Stromal cell of bone marrow (primary cell): Measurements from ENCODE around the gene RASL11B.

ENCODE experiments used
- DNase-seq: peaks from one replicate; pipeline ENCODE4 v3.0.0-alpha.2; 2012; ENCODE audit warnings: low read depth

The RASL11B gene

DNA sequence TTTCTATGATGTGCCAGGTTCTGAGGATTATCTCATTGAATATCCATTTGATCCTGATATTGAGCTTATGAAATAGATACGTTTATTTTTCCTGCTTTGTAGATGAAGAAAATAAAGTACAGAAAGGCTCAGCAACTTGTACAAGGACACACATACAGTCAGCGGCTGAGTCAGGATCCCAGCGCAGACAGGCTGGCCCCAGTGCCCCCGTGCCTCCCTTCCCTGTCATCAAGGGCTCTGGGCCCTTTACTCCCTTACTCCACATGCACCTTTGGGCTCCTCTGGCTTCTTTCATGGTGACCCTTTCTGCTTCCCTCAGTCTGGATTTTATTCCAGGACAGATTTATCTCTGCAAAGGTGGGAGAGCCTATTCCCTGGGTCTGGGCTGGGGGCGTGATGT is 12.8 kb downstream of the RASL11B start:
- DNase-seq = no peak

DNA sequence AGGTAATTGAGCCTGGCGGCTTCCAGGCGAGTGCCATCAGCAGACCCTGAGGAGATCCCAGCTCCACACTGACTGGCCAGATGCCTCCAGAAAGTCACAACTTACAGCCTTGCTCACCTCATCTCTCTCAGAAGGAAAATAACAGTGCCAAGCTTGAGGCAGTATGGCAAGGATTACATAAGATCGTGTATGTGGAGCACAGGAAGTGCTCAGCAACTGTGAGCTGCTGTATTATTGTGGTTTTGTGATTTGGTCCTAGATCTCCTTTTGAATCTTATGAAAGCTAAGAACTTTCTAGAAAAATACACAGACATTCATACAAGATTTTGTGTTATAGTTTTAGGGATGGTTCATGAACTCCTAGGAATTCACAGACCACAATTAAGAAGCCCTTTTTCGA is 14.0 kb downstream of the RASL11B start:
- no peak for DNase-seq

DNA sequence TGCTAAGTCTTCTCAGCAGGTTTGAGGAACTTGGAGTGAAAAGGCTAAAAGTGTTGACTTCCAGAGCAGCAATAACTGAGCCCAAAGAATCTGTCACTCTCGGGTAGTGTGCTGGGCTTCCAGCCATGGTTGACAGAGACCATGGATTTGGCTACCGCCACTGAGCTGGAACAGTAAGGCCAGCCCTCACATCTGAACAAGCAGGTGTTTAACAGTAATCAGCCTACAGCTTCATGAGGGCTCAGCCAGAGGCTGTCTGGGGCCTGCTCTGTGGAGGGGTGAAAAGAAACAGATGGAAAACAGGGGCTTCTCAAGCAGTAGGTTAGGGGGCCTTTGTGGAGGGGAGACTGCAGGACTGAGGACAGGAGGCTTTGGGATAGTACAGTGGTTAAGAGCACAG is 14.9 kb downstream of the RASL11B start:
- DNase-seq = no peak

DNA sequence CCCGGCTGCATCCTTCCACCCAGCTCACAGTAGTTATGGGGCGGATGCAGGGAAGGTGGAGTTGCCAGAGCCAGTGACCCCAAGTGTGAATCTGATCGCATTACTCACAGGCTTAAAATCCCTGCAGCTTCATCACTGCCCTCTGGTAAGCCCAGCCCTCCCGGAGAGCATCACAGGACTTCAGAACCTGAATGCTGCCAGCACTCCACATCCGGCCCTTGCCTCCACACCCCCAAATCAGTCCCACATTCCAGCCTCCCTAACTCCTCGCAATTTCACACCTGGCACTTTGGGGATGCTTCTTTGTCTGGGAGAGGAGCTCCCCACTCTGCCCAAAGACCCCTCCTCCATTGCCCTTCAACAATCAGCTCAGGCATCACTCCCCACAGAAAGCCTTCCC is 15.6 kb downstream of the RASL11B start:
- DNase-seq = no peak

DNA sequence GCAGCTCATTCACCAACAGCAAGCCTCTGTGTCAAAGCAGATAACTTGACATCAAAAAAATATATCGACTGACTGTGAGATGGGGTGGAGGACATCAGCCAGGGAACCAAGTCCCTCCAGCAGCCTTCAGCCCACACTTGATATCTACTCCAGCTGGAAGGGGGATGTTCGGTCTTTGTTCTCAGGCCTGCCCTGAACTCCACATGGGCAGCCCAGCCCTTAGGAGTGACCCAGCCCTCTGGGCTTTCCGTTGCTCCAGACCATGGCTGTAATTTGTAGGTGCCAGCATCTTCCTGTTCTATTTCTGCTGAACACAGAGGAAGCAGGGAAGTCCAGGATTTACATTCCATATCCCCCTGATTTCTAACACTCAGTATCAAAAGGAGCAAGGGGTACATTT is 17.4 kb downstream of the RASL11B start:
- DNase-seq = no peak

DNA sequence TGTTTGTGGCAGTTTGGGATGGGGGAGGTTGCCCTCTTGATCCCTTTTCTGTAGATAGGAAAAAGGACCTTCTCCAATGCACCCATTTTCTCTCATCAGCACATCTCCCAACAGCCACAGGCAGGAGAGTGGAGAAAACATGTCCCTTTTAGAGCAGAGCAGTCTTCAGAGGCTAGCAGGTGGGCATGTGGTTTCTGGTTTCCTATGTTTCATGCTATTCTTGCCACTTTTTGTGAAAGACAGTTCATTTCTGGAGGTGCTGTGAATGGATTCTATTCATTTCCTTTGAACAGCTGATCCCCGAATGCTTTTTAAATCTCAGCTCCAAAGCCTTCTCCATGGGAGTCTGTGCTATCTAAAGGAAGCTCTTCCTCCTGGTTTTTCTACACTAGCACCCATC is 18.9 kb downstream of the RASL11B start:
- DNase-seq = no peak

DNA sequence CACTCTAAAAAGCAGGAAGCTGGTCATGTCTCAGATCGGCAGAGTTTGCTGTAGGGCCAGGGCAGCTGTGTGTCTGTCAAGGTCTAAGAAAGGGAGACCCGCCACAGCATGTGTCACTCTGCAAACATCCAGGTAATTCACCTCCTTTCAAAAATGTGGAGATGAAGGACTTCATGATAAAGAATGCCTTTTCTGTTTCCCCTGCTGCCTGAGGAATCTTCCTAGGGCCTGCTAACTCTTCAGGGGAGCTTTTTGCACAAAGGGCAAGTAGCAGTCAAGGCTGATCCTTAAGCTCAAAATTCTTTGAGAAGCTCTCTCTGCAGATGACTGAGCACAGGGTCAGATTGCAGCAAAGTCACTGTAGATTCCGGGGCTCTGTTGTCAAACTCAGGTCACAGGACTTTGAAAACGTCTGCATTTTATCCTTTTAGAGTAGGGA is 21.1 kb downstream of the RASL11B start:
- no peak for DNase-seq

DNA sequence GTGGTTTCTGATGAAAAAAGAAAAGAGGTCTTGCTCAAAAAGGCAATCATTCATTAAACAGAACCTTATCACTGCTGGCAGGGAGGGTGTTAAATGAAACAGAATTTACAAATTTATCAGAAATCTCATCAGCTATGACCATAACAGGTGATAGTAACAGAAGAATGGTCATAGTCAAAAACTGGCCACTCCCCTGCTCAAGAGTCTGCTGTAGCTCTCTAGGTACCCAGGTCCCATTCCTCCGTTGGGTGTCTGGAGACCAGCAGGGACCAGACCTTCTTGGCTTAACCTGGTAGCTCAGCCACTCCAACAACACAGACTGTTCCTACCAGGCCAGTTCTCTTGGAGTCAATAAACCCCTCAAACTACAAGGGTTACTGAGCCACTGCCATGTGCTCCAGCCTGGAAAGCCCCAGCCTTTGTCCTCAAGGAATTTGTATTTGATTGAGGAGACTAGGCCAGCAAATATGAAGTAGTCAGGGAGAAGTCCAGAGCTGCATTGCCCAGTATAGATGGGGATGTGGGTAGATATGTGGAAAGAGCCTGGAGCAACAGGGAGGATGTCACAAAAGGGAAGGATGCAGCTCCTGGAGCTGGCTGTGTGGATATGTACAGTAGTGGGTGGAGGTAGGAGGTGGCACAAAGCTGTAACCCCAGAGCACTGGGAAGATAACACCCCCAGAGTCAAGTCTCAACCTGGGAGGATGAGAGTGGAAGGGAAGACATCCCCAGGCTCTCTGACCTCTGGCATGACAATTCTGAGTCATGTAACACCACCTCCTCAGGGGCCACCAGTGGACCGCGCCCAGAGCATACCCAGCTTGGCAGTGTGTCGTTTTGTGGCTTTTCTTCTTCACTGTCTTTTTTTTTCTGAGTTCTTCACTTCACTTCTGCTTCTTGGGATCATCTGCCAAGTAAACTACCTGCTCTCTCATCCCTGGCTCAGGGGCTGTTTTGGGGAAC is 21.9 kb downstream of the RASL11B start:
- DNase-seq = no peak

DNA sequence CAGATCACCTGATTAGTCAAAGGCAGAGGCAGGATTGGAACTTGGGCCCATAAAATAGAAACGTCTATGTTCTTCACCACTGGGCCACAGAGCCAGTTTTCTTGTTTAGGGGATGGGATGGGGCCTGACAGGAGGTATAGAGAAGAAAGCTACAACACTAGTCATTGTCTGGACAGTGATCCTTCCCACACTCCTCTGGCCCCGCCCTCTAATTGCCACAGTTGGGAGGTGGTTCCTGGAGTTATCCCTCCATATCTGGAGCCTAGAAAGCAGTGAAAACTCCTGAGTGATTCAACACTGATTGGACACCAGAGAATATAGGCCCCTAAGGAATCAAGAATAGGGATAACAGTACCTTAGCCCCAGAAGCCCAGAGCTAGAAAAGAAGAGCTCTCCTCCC is 22.9 kb downstream of the RASL11B start:
- DNase-seq = no peak

DNA sequence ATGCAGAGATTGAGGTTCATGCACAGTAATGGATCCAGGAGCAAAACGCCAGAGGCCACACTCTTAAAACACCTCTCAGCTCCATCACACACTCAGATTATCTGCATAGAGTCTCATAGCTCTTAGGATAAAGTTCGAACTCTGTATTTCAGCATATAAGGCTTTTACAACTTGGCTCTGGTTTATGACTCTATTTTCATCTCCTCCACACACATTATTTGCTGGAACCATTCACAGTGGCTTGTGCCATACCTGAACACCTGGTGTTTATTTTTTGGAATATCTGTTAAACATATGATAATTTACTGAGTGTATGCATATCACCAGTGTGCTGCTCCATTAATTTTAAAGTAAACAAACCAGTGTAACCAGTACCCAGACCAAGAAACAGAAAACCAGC is 27.2 kb downstream of the RASL11B start:
- DNase-seq = no peak

DNA sequence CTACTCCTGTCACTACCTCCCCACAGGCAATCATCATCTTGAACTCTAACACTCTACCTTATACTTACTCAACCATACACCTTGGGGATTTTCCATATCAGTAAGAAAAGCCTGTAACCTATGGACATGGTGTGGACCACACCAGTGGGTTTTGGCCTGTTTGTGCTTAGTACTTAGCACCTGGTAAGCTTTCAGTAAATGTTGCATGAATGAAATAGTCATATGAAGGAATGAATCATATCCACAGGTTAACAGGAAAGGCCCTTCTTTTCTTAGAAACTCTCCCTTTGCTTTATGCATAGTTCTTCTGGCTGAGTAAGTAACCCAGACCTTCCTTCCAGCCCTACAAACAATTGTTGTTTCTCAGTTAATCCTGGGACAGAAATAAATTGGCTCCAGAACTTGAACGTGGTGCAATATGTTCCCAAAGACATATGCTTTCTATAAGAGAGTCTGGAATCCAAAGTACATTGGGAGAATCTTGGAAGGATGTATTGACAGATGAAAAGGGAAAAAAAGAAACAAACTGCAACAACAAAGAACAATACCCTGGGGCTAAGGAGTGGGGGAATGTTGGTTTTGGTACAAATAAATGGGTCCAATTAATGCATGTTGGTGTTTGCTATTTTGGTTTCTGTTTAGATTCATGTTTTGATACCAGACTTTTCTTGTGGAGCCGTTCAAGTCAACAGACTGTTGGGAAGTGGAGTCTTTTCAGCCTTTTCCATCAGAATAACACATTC is 27.8 kb downstream of the RASL11B start:
- no peak for DNase-seq

DNA sequence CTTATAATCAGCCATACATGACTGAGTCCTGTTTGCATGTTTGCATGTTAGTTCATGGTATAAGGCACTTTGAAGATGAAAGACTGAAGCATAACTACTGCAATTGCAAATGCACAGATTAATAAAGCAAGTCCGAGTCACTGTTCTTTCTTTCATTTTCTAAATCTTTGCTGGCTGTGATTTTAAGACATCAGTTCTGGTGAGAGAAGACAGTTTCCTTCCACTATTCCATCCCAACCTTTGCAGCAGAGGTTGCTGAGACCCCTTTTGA is 28.3 kb downstream of the RASL11B start:
- no peak for DNase-seq

DNA sequence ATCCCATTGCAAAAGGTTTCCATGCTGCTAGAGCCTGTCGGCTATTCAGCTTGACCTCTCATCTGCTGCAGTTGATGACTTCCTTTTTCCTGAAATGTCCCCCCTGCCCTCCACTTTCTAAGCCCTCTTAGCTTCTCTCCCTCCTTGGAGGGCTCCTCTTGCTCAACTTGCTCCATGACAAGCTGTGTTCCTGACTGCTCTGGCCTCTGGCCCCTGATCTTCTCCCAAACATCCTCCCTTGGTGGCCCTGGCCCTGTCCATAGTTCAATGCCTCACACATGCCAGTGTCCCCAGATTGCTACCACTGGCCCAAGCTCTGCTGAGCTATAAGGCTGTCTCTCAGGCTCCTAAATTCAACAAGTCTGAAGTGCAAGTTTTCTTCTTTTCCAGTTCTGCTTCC is 29.6 kb downstream of the RASL11B start:
- DNase-seq = no peak

DNA sequence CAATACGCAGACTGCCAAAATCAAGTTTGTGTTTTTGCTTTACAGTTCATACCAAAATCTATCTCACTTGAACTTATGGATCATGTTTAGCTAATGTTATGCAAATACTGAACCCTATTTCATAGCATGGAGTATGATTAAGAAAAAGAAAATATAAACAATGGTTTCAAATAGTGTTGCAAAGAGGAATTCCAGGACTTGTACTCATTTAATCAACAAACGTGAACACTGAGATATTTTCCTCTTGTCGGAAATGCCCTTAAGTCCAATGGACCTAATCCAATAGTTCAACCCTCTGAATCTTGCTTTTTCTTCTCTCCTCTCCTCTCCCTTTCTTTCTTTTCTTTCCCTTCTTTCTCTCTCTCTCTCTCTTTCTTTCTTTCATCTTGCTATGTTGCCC is 30.8 kb downstream of the RASL11B start:
- DNase-seq = no peak

DNA sequence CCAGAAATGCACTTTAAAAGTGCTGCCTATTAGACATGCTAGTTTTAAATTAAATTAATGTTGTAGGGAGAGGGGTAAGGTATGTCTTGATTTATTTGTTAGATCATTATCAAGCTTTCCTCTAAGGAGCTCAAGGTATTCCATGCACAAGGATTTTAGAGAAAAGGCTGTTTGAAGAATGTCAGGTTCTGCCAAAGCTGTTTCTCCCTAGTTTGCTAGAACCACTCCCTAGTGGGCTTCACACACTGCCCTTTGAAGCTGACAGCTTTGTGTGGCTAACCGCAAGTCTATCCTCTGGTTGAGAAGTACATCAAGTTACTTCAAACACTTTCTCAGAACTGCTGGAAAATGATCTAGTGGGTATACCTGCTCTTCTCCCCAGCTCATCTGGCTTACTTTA is 32.3 kb downstream of the RASL11B start:
- no peak for DNase-seq

DNA sequence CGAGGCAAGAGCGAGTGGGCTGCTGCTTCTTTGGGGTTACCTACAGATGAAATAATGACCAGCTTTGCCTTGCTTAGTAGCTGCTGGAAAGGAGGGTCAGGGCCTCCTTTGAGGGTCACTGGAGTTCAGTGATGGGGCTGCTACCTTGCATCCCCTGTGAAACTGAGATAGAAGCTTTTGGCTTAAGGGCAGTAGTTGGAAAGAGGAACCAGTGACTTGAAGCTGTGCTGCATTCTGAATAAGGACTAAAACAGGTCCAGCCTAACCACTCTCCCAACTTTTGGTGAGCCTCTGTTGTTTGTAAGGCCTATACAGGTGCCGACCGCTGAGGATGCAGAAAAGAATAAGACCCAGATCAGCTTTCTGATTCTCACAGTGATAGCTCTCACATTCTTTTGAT is 41.2 kb downstream of the RASL11B start:
- DNase-seq = no peak

DNA sequence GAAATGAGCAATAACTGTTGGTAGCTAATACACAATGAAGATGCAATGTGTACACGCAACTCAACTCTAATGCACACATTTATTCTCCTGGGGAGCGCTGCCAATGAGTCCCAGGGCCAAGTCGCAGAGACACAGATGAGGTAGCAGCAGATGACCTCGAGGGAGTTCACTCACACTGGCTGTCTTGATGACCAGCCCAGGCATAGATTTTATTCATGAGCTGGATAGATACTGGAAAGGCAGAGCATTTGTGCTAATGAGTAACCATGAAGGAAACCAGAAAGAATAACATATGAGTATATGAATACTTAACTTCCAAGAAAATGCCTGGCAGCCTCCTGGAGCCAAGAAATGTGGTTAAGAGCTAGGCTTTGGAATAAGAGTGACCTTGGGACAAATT is 42.3 kb downstream of the RASL11B start:
- DNase-seq = peak; percentile 58

DNA sequence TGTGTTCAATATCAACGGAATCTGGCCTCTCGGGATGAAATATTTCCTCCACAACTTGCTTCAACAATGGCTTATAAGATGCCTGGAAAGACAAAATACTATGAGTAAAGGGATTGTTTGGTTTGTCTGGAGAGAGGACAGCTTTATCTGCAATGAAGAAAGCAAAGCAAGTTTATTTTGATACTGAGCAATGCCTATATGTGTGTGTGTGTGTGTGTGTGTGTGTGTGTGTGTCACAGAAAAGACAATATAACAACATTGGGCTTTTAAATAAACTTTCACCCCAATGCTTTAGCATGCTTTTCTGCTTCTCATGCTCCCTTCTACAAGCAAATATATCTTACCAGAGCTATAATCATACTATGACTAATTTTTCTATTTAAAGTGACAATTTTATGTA is 45.4 kb downstream of the RASL11B start:
- DNase-seq = no peak

DNA sequence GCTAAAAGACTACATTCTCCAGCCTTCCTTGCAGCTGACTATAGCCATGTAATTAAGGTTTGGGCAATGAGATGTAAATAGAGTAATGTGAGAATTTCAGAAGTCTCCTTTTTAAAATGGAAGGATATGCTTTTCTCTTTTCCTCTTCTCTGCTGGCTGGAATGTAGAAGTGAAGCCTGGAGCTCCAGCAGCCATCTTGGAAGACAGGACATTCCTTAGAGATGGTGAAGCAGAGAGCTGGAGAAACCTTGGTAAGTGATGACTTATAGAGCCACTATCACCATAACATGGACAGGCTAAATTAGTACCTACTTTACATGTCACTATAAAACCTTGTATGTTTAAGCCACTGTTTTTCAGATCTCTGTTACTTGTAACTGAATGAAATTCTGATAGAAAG is 48.0 kb downstream of the RASL11B start:
- no peak for DNase-seq

DNA sequence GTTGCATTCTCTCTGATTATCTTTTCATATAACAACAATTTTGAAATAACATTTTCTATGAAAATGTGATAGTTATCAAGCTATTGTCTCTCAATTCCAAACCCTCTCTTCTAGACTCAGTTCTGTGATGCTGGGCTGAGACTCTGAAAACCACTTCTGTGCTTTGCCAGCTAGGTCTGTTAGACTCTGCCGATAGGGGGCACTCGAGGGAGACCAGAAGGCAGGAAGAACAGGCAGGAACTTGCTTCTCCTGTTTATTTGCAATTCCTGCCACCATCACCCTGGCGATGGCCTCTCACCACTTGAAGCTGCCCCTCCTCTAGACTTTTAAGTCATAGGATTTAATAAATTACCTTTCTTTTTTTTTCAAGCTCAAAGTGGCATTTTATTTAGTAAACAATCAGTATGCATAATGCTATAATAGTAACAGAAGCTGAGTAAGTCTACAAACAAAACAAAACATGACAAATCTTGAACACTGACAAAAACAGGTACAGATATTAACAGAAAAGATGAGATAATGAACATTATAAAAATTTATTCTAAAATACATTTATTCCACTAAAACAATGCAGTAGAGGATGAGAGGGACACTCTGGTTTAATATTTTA is 49.7 kb downstream of the RASL11B start:
- DNase-seq = peak; percentile 36

DNA sequence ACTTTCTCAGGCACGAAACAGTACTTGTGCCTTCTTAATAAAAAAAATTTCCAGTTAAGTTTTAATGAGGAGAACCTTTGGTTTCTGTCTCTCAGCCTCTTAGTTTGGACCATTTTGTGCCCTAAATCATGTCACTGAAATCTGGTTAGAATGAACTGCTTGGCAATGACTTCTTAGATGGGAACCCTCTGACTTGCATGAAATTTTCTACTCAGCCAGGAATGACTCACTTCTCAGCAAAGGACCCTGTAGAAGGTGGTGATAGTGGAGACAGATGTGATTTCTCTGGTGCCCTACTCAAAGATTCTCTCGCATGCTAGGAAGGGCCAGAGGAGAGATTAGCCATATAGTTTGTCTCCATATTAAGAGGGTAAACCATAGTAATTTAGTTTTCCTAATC is 50.5 kb downstream of the RASL11B start:
- DNase-seq = no peak

DNA sequence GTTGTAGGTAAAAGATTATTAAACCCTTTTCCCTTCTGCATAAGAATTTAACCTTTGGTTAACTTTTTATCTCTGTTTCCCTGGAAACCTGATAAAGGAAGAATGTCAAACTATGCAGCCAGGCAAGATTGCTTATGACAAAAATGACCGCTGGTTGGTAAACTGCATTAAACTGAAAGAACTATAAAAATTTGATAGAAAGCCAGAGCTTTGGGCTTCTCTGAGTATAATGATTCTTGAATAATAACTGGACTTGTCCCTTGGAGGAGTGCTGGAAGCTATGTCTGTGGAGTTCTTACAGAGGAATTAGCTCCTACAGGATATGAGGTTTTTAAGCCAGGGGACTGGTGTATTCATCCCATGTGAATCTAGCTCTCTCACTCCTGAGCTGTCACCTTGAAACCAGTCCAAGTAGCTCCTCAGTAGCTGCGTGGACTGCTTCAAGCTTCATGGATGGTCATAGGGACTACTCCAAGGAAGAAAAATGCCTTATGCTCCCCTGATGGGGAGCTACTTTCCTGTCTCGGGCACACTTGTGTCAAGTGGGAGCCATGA is 52.0 kb downstream of the RASL11B start:
- DNase-seq = peak; percentile 47

DNA sequence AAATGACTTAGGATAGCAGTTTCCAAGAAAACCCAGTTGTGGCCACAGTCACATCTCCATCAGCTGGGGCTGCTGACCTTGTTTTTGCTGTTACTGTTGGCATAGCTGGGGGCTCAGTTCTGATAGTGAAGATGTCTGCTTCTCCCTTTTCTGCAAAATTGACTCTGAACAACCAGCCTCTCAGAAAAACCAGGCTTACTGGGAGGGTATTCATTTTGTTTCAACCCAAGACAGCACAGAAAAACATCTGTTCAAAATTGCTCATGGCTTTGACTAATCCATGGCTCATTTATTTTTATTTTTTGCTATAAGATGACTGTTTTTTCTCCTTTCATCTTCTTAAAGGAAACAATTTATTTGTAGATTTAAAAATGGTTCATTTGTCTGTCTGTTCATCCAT is 53.1 kb downstream of the RASL11B start:
- no peak for DNase-seq
